Measurements from ENCODE around the gene SPDYE16.
"Not testable (repeated sequence)": the region's sequence is repeated elsewhere in the genome, so short reads cannot be mapped to it uniquely, and the experiment has no call there.

The SPDYE16 gene

GRCh38 chr7:76549025-76549854 is 6.1 kb upstream of the SPDYE16 start:
- DNase-seq: peak; percentile 54

GRCh38 chr7:76531643-76532042 is 11.5 kb downstream of the SPDYE16 start:
- not testable (repeated sequence) for DNase-seq

- DNase-seq: not testable (repeated sequence)
Observed at GRCh38 chr7:76526183-76526582, 16.9 kb downstream of the SPDYE16 start.

- not testable (repeated sequence) for DNase-seq
Observed at GRCh38 chr7:76516932-76517331, 26.2 kb downstream of the SPDYE16 start.

GRCh38 chr7:76515999-76516443 is 27.1 kb downstream of the SPDYE16 start:
- DNase-seq: no peak

- no peak for DNase-seq
Observed at GRCh38 chr7:76514926-76515771, 27.9 kb downstream of the SPDYE16 start.

GRCh38 chr7:76513817-76514799 is 29.0 kb downstream of the SPDYE16 start:
- no peak for DNase-seq

GRCh38 chr7:76512941-76513816 is 29.9 kb downstream of the SPDYE16 start:
- DNase-seq: no peak

GRCh38 chr7:76511911-76512885 is 30.9 kb downstream of the SPDYE16 start:
- not testable (repeated sequence) for DNase-seq

- not testable (repeated sequence) for DNase-seq
Observed at GRCh38 chr7:76511200-76511910, 31.7 kb downstream of the SPDYE16 start.

- no peak for DNase-seq
Observed at GRCh38 chr7:76509931-76510877, 32.9 kb downstream of the SPDYE16 start, which contains the start of gene UPK3B. Gene UPK3B, plus strand, starts transcription at chr7:76510552. Its CDS starts 101 bp downstream, at chr7:76510653.

GRCh38 chr7:76507723-76508406 is 35.2 kb downstream of the SPDYE16 start:
- no peak for DNase-seq

GRCh38 chr7:76506643-76507042 is 36.5 kb downstream of the SPDYE16 start:
- DNase-seq: not testable (repeated sequence)

- DNase-seq: no peak
Observed at GRCh38 chr7:76506081-76506440, 37.0 kb downstream of the SPDYE16 start.

GRCh38 chr7:76505168-76506080 is 37.7 kb downstream of the SPDYE16 start:
- no peak for DNase-seq

Measured in cortex of kidney (tissue), 1 donor.